RWPE1 (cell line): ENCODE data around the gene GRIA1.
A peak's percentile ranks its signal among the peaks of the same experiment; 100 is the strongest.
"Not testable (repeated sequence)": the region's sequence is repeated elsewhere in the genome, so short reads cannot be mapped to it uniquely, and the experiment has no call there.

Experiments
- CTCF ChIA-PET: fragments of 350-600 bp; sonication (Branson Sonifier 250); formaldehyde crosslinking; extraction: SDS; loops from one replicate; lab custom pipeline; 2021; lab: Yijun Ruan, JAX
- POLR2A ChIA-PET: fragments of 400-600 bp; formaldehyde crosslinking; extraction: SDS; loops from one replicate; lab custom pipeline; 2020; ENCODE audit warnings: antibody characterized with exemption; ENCODE audit not compliant: low non-redundant PET; lab: Yijun Ruan, JAX
- DNase-seq: peaks from one replicate; pipeline ENCODE4 v3.0.0; 2012; ENCODE audit warnings: low spot score
- H3K27ac ChIP-seq: fragments of 450-650 bp; 2 replicates; pipeline ENCODE4 v1.5.1; 2017
- CTCF ChIP-seq: fragments of 450-650 bp; conservative IDR thresholded peaks from 2 replicates; pipeline ENCODE4 v1.5.1; 2017; ENCODE audit warnings: low read depth, mild to moderate bottlenecking

The GRIA1 gene

DNA sequence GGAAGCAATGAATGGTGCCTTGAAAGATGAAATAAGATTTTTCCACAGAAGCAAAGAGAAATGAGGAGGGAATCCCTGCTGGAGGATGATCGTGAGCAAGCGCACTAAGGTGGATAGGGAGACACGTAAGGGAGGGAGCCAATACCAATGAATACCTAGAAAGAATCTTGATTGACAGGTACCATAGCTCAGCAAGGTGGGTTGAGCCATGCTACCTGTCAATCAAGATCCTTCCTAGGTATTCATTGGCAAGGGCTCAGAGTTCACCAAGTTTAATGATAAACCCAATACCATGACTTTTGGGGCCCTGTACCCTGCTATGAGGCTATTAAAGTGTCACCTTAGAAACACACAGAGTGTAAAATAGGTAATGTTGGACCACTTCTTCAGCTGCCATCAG lies 226.8 kb downstream of the GRIA1 start:
- no peak overlapping the region for H3K27ac ChIP-seq
- ChIA-PET CTCF (interaction anchor here (0.6 kb wide), 1 partner anchor 1024 kb away, joined by 4 read pairs; no protein-coding TSS in a partner anchor), POLR2A (no interaction called here)
- DNase-seq: no peak
- TF ChIP-seq CTCF: no peak

DNA sequence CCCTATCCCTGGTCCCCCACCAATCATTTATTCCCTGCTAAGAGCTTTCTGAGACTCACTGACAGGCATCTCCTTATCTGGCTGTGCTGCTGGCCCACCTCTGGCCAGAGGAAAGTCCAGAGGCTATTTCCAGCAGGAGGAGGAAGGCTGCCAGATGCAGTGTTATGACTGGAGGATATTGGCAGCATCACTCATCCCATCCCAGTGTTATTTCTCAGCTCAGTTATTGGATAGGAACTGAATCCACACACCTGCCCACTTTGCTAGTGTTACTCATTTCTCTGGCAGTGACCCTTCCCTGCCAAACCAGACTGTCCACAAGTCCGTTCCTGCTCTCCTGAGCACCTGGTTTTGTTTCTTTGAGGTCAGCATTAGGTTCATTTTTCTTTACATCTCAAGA lies 228.2 kb downstream of the GRIA1 start:
- peak; percentile 59 for DNase-seq
- peak overlapping the region; percentile 78 for H3K27ac ChIP-seq
- CTCF ChIA-PET: interaction anchor here (0.6 to 1.0 kb wide), 2 partner anchors 217 to 1782 kb away, joined by 3 to 4 read pairs; no protein-coding TSS in a partner anchor
- POLR2A ChIA-PET: no interaction called here
- no peak for TF ChIP-seq CTCF

- no peak for TF ChIP-seq CTCF
- no peak for DNase-seq
- H3K27ac ChIP-seq: peak overlapping the region; percentile 78
- CTCF ChIA-PET: interaction anchor here (1.0 kb wide), 1 partner anchor 217 kb away, joined by 3 read pairs; no protein-coding TSS in a partner anchor
- POLR2A ChIA-PET: no interaction called here
Observed at GRCh38 chr5:153719324-153719723, 228.9 kb downstream of the GRIA1 start.

DNA sequence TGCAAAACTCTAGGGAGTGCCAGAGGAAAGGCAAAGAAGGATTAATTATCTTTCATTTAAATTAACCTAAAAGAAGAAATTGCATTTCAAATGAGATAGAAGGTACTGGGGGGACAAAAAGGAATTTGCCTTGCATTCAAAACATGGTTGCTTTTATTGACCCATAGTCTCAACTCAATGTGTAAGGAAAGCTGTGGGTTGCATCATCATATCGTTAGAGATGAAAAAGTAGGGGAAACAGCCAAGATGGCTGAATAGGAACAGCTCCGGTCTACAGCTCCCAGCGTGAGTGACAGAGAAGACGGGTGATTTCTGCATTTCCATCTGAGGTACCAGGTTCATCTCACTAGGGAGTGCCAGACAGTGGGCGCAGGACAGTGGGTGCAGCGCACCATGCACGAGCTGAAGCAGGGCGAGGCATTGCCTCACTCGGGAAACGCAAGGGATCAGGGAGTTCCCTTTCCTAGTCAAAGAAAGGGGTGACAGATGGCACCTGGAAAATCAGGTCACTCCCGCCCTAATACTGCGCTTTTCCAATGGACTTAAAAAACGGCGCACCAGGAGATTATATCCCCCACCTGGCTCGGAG lies 232.6 kb downstream of the GRIA1 start:
- H3K27ac ChIP-seq, POLR2A ChIA-PET, DNase-seq, CTCF ChIA-PET: not testable (repeated sequence)

- no peak for TF ChIP-seq CTCF
- H3K27ac ChIP-seq: no peak overlapping the region
- no peak for DNase-seq
- ChIA-PET POLR2A (no interaction called here), CTCF (interaction anchor here (0.6 kb wide), 1 partner anchor 176 kb away, joined by 3 read pairs; no protein-coding TSS in a partner anchor)
Observed at GRCh38 chr5:153742060-153742459, 251.6 kb downstream of the GRIA1 start.

- ChIA-PET CTCF (no interaction called here), POLR2A (no interaction called here)
- TF ChIP-seq CTCF: no peak
- no peak overlapping the region for H3K27ac ChIP-seq
- DNase-seq: no peak
Observed at GRCh38 chr5:153744751-153745150, 254.3 kb downstream of the GRIA1 start.

DNA sequence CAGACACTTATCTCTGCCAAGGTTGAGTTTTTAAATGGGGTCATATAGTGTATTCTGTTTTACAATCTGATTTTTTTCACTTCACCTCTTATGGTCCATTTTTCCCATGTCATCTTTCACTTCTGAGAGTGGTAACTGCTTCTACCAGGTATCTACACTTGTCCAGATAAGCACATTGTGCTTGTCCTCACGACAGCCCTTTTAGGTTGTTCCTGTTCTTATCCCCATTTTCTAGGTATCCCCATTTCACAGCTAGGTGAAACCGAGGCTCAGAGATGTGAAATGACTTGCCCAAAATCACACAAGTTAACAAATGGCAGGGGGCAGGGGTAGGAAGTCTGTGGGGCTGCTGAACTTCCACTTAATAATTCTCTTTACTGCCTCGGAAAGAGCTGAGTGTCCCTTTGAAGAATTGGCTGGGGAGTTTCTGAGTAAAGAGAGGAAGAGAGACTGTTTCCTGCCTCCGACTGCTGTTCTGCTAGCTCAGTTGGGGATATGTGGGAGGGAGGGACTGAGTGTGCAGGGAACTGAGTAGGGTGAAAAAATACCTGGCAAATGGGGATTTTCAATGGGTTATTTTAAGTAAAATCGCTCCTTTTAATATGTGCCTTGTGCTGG lies 255.4 kb downstream of the GRIA1 start:
- ChIA-PET POLR2A (no interaction called here), CTCF (no interaction called here)
- H3K27ac ChIP-seq: no peak overlapping the region
- no peak for DNase-seq
- TF ChIP-seq CTCF: no peak
